HuH-7.5 (cell line): ENCODE data around the gene C8B.

Source experiments
- DNase-seq: peaks from one replicate; pipeline ENCODE4 v3.0.0; 2011; ENCODE audit warnings: low spot score

C8B gene

DNA sequence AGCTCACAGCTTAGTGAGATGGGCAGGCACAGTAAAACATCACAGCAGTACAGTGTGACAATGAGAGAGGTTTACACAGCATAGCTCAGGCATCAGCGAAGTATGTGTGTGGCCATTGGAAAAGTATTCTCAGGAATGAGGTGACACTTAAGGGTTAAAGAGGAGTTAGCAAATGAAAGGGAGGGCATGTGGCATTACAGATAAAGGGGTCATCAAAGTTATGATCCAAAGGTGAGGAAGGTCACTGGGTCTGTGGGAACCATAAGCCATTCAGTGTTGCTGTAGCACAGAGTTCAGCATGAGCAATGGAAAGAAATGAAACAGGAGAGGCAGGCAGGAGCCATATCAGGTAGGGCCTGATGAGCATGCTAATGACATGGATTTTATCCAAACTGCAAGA lies 4.5 kb upstream of the C8B start:
- no peak for DNase-seq

DNA sequence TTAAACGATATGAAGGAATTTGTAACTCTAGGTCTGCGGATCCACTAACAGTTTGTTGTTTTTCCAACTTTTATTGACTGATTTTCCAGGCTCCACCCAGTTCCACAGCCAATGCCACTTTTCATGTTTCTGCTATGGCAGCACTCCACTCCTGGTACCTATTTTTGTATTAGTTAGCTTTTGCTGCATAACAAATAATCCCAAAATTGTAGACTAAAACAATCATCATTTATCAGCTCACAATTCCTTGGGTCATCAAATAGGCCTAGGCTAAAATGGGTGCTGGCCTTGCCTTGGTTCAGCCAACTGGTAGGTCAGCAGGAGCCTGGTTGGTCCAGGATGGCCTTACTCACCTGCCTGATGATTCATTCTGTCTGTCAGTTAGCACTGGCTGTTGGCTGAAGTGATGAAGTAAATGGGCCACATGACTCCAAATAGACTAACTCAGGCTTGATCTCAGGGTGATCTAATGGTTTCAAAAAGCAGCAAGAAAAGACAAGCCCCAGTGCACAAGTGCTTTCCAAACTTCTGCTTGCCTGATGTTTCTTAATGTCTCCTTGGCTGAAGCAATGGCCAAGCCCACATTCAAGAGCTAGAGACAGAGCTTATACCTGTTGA lies 3.2 kb upstream of the C8B start:
- no peak for DNase-seq

DNA sequence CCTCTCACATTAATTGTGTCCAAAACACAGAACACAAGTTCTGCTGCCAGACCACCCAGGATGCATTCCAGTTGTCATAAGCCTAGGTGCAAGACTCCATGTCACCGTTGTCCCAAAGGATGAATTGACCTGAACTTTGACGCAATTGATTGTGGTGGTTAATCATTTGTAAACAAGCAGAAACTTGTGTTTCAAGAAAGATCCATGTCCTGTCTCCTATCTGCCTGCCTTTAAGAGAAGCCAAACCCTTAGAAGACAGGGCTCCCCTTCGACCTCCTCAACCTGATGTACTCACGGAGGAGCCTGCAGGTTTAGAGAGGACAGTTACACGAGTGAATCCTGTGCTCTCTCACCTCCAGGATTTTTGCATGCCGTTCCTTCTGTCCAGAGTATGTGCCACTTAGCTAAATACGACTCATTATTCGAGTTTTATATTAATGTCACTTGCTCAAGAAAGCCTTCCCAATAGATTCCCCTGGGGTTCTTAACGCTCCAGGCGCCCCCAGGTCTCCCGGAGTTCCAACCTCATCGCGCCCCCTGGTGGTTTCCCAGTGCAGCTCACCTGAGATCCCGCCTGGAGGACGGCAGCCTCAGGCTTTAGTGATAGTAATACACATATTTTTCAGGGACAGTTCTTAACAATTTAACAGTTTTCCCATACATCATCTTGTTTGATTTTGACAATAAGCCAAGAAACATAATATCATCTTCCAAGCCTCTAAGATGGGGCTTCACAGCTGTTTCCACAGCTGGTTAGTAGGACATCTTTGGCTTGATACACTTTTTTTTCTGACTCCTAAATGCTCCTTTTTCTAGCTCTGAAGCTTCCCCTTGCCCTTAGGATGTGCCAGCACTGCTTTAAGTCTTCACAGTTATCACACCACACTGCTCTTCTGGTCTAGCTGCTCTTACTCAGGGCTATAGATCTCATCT lies 2.4 kb upstream of the C8B start:
- DNase-seq = no peak

DNA sequence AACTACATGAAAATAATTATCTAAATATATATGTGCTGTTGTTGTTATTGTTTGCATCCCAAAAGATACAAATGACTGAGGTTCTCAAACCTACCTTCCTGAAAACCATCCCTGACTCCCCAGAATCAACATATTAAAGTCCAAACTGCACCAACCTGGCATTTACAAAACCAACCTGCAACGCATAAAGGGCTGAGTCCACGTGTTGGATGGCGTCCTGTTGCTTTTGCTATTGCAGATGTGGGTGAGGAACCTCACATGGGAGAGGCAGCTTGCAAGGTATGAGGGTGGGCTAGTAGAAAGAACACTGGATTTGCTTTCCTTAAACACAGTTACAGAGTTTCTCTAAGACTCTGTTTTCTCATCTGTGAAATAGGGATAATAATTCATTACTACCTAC lies 1.5 kb upstream of the C8B start:
- no peak for DNase-seq

DNA sequence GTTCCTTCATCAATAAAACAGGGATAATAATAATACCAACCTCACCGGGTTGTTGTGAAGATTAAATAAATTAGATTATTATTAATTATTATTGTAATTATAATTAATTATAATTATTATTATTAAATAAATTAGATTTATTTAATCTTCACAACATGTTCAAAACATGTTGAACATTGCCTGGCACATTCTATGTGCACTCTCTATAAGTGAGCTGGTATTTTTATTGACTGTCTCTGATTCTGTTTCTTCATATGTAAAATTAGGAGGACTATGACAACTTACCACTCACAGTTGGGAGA lies 834 bp upstream of the C8B start:
- DNase-seq = no peak

DNA sequence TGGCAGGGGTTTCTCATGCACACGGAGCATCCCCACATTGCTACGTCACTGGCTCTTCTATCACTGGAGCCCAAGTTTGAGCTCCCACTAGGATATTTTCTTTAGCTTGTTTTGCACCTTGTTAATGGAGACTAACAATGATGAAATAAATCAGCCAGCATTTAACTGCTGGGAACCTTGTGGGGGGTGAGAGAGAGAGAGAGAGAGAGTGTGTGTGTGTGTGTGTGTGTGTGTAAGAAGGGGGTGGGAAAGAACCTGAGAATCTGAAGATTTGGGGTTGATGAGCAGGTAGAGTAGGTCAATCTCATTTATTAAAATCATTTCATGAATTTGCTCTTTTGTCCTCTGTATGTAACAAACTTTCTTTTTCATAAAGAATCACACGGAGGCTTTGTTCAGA lies 624 bp downstream of the C8B start:
- no peak for DNase-seq

DNA sequence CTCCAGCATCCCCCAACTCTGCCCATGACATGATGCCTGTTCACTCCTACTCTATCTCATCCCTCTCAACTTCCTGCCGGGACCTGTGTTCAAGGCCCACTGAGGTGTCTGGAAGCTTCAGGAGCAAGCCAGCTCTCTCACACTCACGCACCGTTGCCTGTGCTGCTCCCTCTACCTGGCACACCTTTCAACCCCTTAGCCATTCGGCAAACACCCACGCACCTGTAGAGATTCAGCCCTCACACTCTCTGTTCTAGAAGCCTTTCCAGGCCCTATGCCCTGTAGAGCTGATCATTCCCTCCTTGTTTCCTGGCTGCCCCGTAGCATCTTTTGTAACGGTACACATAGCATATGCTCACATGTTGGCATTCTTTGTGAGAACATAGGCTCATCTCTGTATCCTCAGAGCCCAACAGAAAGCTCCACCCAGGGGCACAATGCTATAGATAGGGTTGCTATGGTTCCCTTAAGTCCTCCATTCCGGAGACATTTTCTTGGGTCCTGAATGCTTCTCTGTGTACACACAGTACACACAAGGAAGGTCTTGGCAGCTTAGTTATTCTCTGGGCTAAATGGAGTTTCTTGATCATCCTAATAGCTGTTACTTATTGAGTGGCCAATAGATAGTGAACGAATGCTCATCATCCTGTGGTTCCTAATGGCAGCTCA lies 1.3 kb downstream of the C8B start:
- no peak for DNase-seq

DNA sequence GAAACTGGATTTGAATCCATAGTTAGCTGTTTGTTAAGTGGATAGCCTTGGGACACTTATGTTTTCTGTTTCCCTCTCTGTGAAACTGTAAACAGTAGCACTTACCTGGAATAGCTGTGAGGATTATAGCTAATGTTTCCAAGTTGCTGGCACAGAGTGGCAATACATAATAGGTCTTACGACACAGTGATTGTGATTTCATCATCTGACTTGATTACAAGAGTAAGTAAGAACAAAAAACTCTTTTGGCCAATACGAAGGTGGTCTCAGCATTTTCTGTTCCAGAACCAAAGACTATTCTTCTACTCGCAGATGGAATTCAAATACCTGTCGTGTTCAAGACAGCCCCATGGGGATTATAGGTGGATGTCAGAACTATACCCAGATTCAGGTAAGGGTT lies 2.1 kb downstream of the C8B start:
- DNase-seq = no peak

DNA sequence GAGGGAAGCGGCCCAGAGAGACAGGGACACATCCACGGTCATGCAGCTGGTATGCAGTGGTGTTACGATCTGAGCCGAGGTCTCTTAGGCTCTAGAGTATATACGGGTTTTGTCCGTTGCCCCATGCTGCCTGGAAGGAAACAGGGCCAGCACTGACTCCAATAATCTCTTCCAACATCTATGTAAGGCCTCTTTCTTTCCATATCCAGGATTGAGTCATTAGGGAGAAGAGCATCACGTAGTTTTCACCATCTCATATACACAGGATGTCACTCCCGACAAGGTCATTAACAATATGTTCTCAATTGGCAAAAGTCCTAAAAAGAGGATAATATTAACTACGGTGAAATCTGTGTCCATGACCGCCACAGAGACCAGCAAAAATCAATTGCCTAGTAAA lies 4.4 kb downstream of the C8B start:
- DNase-seq = no peak

DNA sequence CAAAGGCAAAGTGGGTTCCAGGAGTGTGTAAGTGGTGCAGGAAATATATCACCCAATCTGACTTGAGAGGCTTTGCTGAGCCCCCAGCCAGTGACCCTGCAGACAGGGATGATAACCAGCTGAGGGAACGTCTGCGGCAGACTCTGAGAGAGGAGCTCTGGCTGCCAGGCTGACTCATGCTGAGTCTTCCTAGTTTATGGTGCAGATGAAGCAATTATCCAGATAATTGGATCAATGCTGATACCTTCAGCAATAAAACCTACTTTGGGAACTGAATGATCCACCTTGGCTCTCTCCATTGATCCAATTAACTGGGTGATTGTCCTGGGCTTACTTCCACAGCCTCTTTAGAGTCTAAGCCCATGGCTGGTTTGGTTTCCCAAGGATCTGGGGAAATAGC lies 7.3 kb downstream of the C8B start:
- DNase-seq = no peak

DNA sequence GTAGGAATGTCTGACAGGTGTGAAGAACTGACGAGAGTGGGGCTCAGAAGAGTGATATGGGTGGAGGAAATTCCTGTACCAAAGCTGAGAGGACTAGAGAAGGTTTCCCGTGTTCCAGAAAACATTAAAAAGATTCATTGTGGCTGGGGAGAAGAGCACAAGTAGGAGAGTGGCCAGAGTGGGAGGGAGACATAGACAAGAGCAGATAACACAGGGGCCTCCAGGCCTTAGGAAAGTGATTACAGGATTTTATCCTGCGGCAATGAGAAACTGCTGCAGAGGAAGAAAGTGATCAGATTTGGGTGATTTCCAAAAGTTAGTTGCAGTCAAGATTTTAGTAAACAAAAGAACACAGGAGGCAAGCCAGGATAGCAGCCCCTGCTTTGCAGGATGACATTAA lies 7.9 kb downstream of the C8B start:
- DNase-seq = no peak

DNA sequence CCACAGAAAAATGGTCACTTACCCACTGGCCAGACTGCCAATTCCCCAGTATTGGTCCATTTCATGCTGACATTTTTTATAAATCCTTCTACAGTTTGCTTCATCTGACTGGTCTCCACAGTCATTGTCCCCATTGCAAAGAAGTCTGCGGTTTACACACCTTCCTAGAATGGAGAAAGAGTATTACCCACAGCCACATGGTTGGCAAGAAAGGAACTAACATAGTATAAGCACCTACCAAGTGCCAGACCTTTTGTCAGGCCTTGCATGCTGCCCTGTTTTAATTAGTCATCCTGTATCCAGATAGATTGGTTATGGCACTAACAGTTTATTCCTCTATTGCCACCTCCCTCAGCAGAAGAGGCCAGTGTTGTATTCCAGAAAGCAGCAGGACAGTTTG lies 11.2 kb downstream of the C8B start:
- no peak for DNase-seq

DNA sequence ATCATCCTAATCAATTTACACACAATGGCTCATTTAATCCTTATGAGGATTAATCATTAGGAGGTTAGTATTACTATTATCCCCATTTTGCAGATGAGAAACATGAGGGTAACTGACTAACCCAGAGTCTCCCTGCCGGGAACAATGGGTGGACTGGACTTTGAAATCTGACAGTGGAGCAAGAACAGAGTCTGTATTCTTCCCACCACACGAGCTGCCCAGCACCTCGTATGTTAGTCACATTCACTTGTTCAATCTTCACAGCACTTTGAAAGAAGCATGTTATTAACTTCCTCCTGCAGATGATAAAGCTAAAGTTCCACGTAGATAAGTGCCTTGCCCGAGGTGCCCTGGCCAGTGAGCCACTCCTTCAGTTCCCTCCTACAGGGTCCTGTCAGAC lies 12.4 kb downstream of the C8B start:
- DNase-seq = no peak

DNA sequence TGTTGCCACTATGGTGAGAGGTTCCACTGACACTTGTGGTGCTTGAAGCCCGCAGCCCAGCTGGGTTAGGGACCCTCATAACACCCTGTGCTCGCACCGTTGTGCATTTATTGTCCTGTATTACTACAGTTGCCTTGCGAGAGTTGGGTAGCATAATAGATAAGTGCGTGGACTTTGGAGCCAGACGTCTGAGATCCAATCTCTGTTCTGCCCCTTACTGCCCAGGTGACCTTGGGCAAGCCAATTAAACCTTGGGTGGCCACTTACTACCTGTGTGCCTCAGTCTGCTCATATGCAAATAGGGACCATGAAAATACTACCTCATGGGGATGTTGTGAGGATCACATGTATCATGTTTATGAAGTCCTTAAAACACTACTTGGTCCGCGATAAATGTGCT lies 13.3 kb downstream of the C8B start:
- DNase-seq = no peak

DNA sequence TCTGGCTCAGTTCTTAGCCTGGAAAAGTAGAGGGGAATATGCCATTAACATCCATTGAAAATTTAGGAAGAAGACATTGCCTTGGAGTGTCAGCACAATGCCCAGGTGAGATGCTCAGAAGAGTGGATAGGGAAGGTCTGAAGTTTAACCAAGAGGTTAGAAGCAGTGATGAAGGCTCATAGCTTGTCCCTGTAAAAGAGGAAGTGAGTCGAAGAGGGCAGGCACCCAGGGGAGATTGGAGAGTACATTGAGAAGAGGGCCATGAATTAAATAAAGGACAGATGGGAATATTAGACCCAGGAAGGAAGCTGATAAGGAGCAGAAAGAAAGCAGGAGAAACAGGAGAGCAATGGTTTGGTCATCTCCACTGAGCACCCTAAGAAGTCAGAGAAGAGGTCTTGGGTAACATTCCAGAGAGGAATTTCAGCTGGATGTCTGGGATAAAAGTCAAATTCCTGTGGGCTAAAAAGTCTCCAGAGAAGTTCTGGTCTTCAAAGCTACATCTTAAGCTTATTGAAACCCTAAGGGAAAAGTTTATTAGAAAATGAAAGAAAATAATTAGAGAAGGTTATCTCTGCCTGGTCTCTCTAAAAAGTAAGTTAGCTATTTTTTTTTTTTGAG lies 17.3 kb downstream of the C8B start:
- DNase-seq = no peak

DNA sequence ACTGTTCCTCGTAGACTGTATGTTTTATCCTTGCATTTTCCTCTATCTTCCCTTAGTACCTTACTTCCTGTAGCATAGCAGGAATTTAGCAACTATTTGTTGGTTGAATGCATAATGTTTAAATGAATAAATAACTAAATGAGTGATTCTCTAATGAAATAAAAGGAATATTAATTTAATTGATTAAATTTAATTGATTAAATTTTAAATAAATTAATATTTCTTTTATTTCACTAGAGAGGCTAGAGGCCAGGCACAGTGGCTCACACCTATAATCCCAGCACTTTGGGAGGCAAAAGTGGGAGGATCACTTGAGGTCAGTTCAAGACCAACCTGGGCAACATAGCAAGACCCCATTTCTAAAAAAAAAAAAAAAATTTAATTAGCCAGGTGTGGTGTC lies 25.8 kb downstream of the C8B start:
- no peak for DNase-seq

DNA sequence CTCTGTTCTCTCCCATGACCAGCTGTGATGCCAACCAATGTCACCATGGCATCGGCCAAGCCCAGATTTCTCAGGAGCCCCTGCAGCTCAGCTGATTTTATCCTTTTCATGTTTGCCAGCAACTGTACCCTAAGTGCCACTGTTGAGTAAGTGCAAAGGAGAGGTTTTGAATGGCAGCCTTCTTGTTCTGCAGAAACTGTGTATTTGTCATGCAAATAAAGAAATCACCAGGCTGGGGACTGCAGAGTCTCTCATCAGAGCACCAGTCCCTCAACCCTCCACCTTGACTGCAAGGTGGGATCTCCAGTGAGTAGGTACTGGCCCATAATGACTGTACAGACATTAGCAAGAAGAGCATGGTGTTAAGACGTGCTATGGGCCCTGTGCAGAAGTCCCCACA lies 26.6 kb downstream of the C8B start:
- DNase-seq = no peak

DNA sequence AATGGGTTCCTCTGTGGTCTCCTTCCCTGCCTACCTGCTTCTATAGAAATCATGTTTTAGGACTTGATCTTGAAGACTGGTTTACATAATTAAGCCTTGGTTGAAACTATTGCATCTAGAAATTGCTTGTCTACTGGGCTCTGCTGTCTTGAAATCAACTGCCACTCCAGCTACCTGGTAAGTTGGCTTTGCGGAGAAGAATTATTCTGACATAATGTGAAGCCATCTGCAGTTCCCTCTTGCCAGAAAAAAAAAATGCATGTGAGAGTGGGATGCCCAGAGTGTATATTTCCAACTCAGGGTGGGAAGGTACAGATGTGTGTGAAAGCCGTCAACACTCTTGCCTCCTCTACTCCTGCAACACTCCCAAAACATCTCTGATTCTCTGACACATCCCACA lies 27.2 kb downstream of the C8B start:
- no peak for DNase-seq

DNA sequence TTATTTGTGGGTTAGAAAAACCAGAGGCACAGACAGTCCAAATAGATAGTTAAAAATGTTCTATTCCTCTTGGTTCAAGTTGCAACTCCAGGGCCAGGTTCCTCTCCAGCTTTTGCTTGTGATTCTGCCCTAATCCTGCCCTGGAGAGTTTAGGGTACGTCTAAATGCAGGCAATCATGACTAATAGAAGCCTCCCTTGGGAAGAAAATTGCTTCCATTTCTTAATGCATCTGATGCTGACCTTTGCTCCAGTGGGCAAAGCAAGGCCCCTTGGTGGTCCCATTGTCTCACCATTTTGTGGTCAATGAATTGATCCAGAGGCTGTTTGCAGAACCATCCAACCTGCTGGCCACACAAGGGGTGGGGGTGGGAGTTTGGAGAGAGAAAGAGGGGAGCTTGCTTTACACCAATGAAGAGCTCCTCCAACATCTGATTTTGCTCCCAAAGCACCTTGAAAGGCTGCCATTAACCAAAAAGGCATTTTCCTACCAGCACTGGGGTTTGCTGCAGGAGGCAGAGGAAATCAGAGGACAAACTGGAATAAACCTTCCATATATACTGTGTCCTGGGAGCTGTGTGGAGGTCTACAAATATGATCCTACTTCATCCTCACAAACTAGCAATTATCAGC lies 31.3 kb downstream of the C8B start:
- DNase-seq = no peak

DNA sequence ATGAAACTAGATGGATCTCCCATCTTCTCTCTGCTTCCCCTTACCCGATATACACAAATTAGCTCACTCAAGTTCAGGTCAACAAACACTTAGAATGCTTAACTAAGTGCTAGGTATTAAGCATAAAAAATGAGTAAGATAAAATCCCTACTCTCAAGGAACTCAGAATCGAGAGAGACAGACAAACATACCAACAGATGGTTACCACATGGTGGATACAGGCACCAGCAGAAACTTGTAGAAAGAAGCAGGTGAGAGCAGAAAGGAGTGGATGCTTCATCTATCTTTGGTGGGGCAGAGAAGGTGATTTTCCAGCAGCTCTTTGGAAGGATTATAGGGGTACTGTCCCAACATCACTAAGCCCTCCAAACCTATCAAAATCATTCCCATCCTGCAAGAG lies 32.2 kb downstream of the C8B start:
- DNase-seq = no peak

DNA sequence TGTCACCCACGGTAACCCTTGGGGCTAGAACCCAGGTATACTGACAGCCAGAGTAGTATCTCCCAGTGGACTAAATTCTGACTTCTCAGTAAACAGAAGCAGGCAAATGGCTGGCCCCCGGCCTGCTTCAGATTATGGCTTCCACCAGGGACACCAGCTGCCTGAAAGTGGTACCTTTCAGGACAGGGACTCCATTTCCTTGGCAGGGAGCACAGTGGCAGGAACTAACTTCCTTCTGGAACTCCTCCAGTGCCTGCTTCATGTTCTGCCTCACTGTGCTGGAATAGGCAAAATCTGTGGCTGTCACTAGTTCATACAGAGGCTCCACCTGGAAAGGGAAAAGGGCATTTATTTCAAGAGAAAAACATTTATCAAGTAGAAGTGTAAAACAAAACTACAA lies 32.7 kb downstream of the C8B start:
- no peak for DNase-seq

DNA sequence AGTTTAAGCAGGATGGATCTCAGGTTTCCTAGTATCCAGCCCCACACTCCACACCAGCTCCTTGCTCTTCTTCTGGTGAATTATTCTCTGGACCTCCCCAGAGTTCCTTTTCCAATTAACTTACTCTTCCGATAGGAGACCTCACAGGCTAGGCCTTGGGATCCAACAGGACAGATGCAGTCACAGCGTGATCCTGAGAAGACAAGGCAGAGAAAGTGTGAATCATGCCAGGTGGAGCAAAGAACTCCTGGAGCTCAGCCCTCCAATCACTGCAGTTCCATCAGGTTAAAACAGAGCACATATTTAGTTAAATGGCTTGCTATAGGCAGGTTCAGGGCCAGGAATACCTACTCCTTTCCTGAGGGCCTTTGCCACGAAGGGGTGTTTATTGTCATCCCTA lies 34.1 kb downstream of the C8B start:
- no peak for DNase-seq

DNA sequence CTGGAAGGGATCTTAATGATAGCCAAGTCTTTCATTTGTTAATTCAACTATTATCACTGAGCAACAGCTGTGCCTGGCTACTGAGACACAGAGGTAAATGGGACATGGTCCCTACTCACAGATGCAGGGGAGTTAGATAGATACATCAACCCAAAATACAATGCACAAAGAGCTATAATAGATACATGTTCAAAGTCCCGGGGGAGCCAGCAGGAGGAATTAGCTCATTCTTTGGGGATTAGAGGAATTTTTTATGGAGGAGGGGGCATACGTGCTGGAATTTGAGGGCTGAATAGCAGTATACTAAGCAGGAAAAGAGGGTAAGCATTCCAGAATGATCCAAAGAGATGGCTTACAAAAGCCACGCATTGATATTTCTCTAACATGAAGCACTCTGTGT lies 34.6 kb downstream of the C8B start:
- DNase-seq = no peak
